HG03108 (cell line): Measurements from ENCODE around the gene ALOXE3.

Experiments used
- ATAC-seq: cut with Tn5 transposase; IDR thresholded peaks from one replicate; pipeline ENCODE4 v1.9.1; 2021; ENCODE audit warnings: moderate library complexity; ENCODE audit not compliant: unreplicated experiment

Gene ALOXE3

DNA sequence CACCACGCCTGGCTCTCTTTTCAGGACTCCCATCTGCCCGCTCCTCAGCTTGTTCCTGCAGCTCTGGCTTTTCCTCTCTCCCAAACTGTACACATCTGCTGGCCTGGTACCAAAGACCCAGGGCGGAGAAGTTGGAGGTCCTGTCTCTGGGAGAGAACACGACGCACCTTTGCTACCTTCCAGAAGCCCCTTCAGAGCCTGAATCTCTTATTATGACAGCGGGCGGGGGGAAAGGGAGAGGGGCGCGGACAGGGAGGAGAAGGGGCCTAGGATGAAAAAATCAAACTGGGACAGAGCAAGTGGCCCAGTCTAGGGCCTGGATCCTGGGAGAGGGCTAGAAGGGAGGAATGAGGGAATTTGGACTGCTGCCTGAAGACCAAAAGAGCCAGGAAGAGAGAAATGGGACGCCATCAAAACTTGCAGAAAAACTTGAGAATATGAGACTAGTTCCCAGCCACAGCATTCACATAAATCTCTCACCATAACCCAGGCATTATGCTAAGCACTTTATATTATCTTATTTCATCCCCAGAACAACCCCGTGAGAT lies 36.4 kb upstream of the ALOXE3 start:
- ATAC-seq, result no peak

- no peak for ATAC-seq
Observed at GRCh38 chr17:8153957-8154607, 35.8 kb upstream of the ALOXE3 start.

- ATAC-seq, result no peak
Observed at GRCh38 chr17:8153525-8153956, 35.2 kb upstream of the ALOXE3 start.

DNA sequence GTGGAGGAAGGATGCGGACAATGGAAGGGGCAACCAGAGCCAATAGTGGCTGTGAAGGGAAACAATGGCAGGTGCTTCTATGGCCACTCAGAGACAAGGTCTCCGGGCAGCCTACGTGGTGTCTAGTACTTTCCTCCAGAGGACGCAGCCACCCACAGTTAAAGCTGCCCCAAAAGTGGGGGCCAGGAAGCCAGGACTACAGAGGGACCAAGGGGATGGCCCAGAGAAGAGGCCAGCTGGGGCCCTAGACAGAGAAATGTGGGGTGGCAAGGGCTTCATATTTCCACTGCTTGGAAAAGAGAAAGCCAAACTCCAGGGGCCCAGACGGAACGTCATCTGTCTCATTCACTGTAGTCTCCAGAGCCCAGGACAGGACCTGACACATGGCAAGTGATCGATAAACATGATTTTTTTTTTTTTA lies 34.7 kb upstream of the ALOXE3 start:
- no peak for ATAC-seq

GRCh38 chr17:8152112-8152775 lies 33.9 kb upstream of the ALOXE3 start, which contains the start of gene PER1:
PER1 (minus strand) TSS chr17:8152404; CDS start chr17:8150706, 1,698 bp downstream.
- ATAC-seq, result peak; percentile 23

- no peak for ATAC-seq
Observed at GRCh38 chr17:8151641-8152111, 33.4 kb upstream of the ALOXE3 start.

DNA sequence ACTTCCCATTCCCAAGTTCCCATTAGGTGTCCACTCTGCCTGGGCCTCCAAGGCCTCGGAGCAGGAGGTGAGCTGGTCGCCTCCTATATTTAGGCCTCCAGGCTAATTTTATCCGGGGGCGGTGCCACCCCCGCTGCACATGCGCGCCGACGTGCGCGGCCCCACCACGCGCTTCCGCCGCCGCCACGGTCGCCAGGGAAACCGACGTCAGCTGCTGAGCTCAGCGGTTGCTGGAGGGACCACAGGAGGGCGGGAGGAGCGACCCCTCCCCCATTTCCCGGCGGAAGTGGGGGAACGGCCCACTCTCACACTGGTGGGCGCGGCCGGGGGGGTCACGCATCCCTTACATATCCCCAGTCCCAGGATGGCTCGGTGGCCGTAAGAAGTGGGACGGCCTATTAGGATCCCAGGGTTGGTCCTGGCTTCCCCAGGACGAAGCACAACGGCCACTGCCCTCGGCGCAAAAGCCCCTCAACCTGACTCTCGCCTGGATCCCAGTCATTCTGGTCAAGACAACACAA lies 32.9 kb upstream of the ALOXE3 start:
- peak; percentile 42 for ATAC-seq

- no peak for ATAC-seq
Observed at GRCh38 chr17:8150194-8151119, 32.1 kb upstream of the ALOXE3 start.

- no peak for ATAC-seq
Observed at GRCh38 chr17:8149419-8150193, 31.3 kb upstream of the ALOXE3 start.

DNA sequence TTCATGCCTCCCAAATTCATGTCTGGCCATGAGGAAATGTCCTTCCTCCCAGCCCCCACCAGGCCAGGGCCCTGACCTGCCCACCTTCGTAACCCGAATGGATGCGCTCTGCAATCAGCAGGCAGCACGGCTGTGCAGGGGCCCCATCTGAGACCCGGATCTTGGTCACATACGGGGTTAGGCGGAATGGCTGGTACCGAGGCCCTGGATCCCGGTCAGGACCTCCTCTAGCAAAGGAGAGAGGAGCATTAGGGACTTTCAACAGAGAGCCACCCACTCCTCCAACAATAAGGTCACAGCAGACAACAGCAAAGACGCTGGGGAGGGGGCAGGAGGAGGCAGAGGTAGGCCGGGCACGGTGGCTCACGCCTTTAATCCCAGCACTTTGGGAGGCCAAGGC lies 30.2 kb upstream of the ALOXE3 start:
- ATAC-seq, result no peak

GRCh38 chr17:8147805-8148404 lies 29.6 kb upstream of the ALOXE3 start:
- ATAC-seq, result no peak

GRCh38 chr17:8147141-8147804 lies 29.0 kb upstream of the ALOXE3 start:
- no peak for ATAC-seq

GRCh38 chr17:8146381-8147140 lies 28.2 kb upstream of the ALOXE3 start:
- no peak for ATAC-seq

DNA sequence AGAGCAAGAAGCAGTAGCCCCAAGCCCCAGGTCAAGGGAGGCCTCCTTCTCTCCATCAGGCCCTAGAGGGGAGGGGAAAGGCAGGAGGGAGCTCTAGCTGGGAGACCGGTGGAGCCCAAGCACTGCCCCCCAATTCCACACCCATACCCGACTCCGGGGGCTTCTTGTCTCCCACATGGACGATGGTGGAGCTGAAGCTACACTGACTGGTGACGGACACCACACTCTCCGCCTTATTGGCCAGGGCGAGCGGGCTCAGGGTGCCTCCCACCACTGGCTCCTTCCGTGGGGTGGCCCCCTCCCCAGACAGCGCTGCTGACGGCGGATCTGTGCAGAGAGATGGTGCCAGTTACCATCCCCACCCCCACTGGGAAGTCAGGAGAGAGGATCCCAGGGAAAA lies 27.5 kb upstream of the ALOXE3 start:
- no peak for ATAC-seq

DNA sequence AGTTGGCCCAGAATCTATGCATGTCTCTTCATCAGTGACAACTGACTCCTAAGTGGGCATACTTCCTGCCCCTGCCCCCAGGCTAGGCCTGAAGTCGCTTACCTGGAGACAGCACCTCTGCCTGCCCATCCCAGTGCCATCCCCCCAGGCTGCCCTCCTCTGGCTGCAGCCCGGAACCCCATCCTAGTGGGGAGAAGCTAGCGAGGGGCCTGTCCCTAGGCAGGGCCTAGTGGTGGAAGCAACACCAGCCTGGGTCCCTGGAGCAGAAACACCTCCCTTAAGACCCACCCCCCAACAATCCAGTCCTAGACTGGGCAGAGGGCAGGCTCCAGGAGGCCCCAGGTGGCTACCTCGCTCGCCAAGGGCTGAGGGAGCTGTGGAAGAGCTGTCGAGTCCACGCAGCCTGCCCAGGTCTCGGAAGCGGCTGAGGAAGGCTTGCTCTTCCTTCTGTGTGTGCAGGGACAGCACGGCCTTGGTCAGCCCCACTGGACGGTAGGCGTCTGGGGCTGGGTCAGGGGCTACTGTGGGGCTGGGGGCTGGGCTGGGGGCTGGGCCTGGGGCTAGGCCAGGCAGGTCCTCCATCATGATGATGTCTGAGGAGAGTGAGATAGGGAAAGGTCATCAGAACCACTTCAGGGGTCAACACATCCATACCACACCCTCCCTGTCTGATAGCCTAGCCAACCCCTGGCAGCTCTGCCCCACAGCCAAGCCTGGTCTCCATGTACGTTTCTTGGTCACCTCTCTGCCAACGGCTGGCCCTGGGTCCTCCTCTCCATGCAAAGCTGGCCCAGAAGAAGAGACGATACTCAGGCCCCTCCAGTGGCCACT lies 26.3 kb upstream of the ALOXE3 start:
- no peak for ATAC-seq

- no peak for ATAC-seq
Observed at GRCh38 chr17:8143581-8144400, 25.5 kb upstream of the ALOXE3 start.
